Neutrophil (primary cell): Measurements from ENCODE around the gene KAT6B.
"Not testable (repeated sequence)": the region's sequence is repeated elsewhere in the genome, so short reads cannot be mapped to it uniquely, and the experiment has no call there.

Source experiments
- H3K27ac ChIP-seq: fragments of 200-600 bp; sonication (generic); 2 replicates; pipeline ENCODE4 v1.5.1; 2016; ENCODE audit warnings: mild to moderate bottlenecking, moderate library complexity
- H3K27me3 ChIP-seq: fragments of 200-600 bp; sonication (generic); 2 replicates; pipeline ENCODE4 v1.6.0; 2016; ENCODE audit warnings: mild to moderate bottlenecking
- H3K36me3 ChIP-seq: fragments of 200-600 bp; sonication (generic); 2 replicates; pipeline ENCODE4 v1.5.1; 2017
- H3K4me1 ChIP-seq, 2 experiments: fragments of 200-600 bp in 1 of 2; sonication (generic) in 1 of 2; 1 replicate in 1 of 2; 2 replicates in 1 of 2; pipeline versions ENCODE4 v1.5.1 to v1.6.1; 2013 to 2016; ENCODE audit warnings: low read depth in 1 of 2, low read length in 1 of 2, mild to moderate bottlenecking in 1 of 2, moderate library complexity in 1 of 2; ENCODE audit not compliant: control insufficient read depth in 1 of 2, insufficient read depth in 1 of 2
- H3K4me3 ChIP-seq, 2 experiments: fragments of 200-600 bp in 1 of 2; sonication (generic) in 1 of 2; 1 replicate in 1 of 2; 2 replicates in 1 of 2; pipeline ENCODE4 v1.5.1; 2013 to 2016; ENCODE audit warnings: low read depth in 1 of 2, low read length in 1 of 2, mild to moderate bottlenecking in 1 of 2, moderate library complexity in 1 of 2
- H3K9me3 ChIP-seq: fragments of 200-600 bp; sonication (generic); 2 replicates; pipeline ENCODE4 v1.5.1; 2016
- CTCF ChIP-seq: fragments of 200-600 bp; sonication (generic); IDR thresholded peaks from 2 replicates; pipeline ENCODE4 v1.5.1; 2016; ENCODE audit warnings: antibody characterized with exemption

Gene KAT6B

GRCh38 chr10:75048669-75049098, 222.3 kb downstream of the KAT6B start:
- no peak overlapping the region for H3K27ac ChIP-seq
- no peaks in the 10 kb centered on the region for H3K9me3 ChIP-seq
- no peaks in the 10 kb centered on the region for H3K36me3 ChIP-seq
- H3K27me3 ChIP-seq, result peaks cover 14% of the 10 kb centered on the region
- TF ChIP-seq CTCF, result no peak
- no peak overlapping the region for H3K4me3 ChIP-seq
- peaks cover 9 to 26% of the 10 kb centered on the region in 2 experiments for H3K4me1 ChIP-seq

- Histone ChIP-seq H3K27ac (no peak overlapping the region), H3K27me3 (peaks cover 5% of the 10 kb centered on the region), H3K4me3 (no peak overlapping the region), H3K9me3 (no peaks in the 10 kb centered on the region), H3K4me1 (peaks cover 2 to 20% of the 10 kb centered on the region in 2 experiments), H3K36me3 (no peaks in the 10 kb centered on the region)
- no peak for TF ChIP-seq CTCF
Observed at GRCh38 chr10:75049316-75050148, 223.1 kb downstream of the KAT6B start.

- peaks cover 2 to 20% of the 10 kb centered on the region in 2 experiments for H3K4me1 ChIP-seq
- H3K27ac ChIP-seq, result no peak overlapping the region
- no peak for TF ChIP-seq CTCF
- H3K36me3 ChIP-seq, result no peaks in the 10 kb centered on the region
- no peaks in the 10 kb centered on the region for H3K27me3 ChIP-seq
- no peaks in the 10 kb centered on the region for H3K9me3 ChIP-seq
- no peak overlapping the region for H3K4me3 ChIP-seq
Observed at GRCh38 chr10:75050149-75050919, 223.9 kb downstream of the KAT6B start.

GRCh38 chr10:75051308-75051707, 224.9 kb downstream of the KAT6B start:
- Histone ChIP-seq H3K27ac (no peak overlapping the region), H3K36me3 (no peaks in the 10 kb centered on the region), H3K4me1 (peaks cover 2 to 20% of the 10 kb centered on the region in 2 experiments), H3K9me3 (no peaks in the 10 kb centered on the region), H3K27me3 (no peaks in the 10 kb centered on the region), H3K4me3 (no peak overlapping the region)
- no peak for TF ChIP-seq CTCF

GRCh38 chr10:75055896-75056406, 229.6 kb downstream of the KAT6B start:
- not testable (repeated sequence) for H3K27ac ChIP-seq, H3K36me3 ChIP-seq, H3K4me1 ChIP-seq, H3K9me3 ChIP-seq, H3K27me3 ChIP-seq, H3K4me3 ChIP-seq
